A673 (cell line): ENCODE results near the gene PRKCH. TPM values are rescaled to one million over a fixed set of nuclear protein-coding genes. Genes with fewer than 3 reads are reported as not detected.

ENCODE experiments used
- BruUV-seq: library from RNA; stranded (reverse); fragments of 400-500 nt; replicated peaks from 2 replicates; lab custom pipeline; 2021; lab: Mats Ljungman, UMichigan
- CTCF ChIA-PET: fragments of 300-600 bp; sonication (Branson Sonifier 250); formaldehyde crosslinking; loops from one replicate; lab custom pipeline; 2022; ENCODE audit warnings: antibody characterized with exemption; lab: Charles Lee
- POLR2A ChIA-PET: fragments of 300-600 bp; sonication (Branson Sonifier 250); formaldehyde crosslinking; loops from one replicate; lab custom pipeline; 2022; ENCODE audit warnings: antibody characterized with exemption; ENCODE audit not compliant: low non-redundant PET; lab: Charles Lee
- DNase-seq: peaks from one replicate; pipeline ENCODE4 v3.0.0-alpha.2; 2015; ENCODE audit warnings: low spot score
- H3K27ac ChIP-seq: fragments of 200-600 bp; sonication (generic); 2 replicates; pipeline ENCODE4 v1.5.1; 2016; ENCODE audit warnings: mixed run types, low read depth, mild to moderate bottlenecking, mixed read lengths, antibody characterized with exemption, low read length; ENCODE audit not compliant: poor library complexity, severe bottlenecking
- H3K27me3 ChIP-seq: fragments of 200-600 bp; sonication (generic); replicated peaks from 2 replicates; pipeline ENCODE4 v1.6.1; 2017; ENCODE audit warnings: mixed run types, low read depth, mild to moderate bottlenecking, mixed read lengths, antibody characterized with exemption, low read length; ENCODE audit not compliant: insufficient read depth, poor library complexity
- H3K36me3 ChIP-seq: fragments of 200-600 bp; sonication (generic); 2 replicates; pipeline ENCODE4 v1.6.1; 2016; ENCODE audit warnings: mixed run types, mild to moderate bottlenecking, mixed read lengths, antibody characterized with exemption, low read length; ENCODE audit not compliant: insufficient read depth, poor library complexity, severe bottlenecking
- H3K4me1 ChIP-seq: fragments of 200-600 bp; sonication (generic); 2 replicates; pipeline ENCODE4 v1.6.1; 2017; ENCODE audit warnings: mixed run types, mild to moderate bottlenecking, mixed read lengths, antibody characterized with exemption, low read length; ENCODE audit not compliant: insufficient read depth, poor library complexity, severe bottlenecking
- H3K4me3 ChIP-seq: fragments of 200-600 bp; sonication (generic); 2 replicates; pipeline ENCODE4 v1.5.1; 2016; ENCODE audit warnings: low read depth, mixed run types, mild to moderate bottlenecking, mixed read lengths, low read length; ENCODE audit not compliant: poor library complexity, severe bottlenecking
- H3K9me3 ChIP-seq: fragments of 200-600 bp; sonication (generic); 2 replicates; pipeline ENCODE4 v1.6.1; 2016; ENCODE audit warnings: mixed run types, low read depth, mild to moderate bottlenecking, mixed read lengths, antibody characterized with exemption, low read length; ENCODE audit not compliant: poor library complexity, severe bottlenecking
- EZH2 ChIP-seq: fragments of 200-600 bp; sonication (generic); IDR thresholded peaks from 2 replicates; pipeline ENCODE4 v1.6.1; 2017; ENCODE audit warnings: borderline replicate concordance, low read depth, mild to moderate bottlenecking, mixed read lengths, antibody characterized with exemption, low read length; ENCODE audit not compliant: poor library complexity, severe bottlenecking
- intact Hi-C: fragments of 100-400 bp; cut with micrococcal nuclease; formaldehyde crosslinking; loops from one replicate; pipeline ENCODE4 v1.10.0; 2022; ENCODE audit not compliant: unreplicated experiment
- total RNA-seq: library from RNA; stranded (reverse); gene quantifications from 2 replicates; pipeline ENCODE4 v1.2.3, GENCODE V29; 2021
- TF ChIP-seq, protein P1 (sequence below): fragments of 300-800, 200-600 bp; sonication (generic); conservative IDR thresholded peaks from 2 replicates; pipeline ENCODE4 v1.5.1; 2017; ENCODE audit warnings: low read depth, mild to moderate bottlenecking, antibody characterized with exemption, low read length, moderate library complexity, mixed read lengths

PRKCH gene
- total RNA-seq, 1 experiment from 2014 or later = 1.8 TPM

DNA sequence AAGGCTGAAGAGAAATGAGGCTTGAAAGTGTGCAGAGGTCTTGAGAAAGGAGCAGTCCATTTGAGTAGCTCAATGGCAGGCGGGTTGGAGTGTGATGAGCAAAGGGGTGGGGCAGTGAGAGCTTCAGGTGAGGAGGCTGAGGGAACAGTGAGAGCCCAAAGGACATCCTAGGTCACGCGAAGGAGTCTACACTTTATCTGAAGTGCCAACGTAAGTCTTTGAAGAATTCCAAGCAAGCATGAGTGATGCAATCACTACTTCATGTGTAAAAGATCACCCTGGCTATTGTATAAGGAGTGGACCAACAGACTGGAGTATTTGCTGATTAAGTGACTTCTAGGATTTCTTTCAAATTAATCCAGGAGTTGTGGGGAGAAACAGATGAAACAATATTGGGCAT is 214.1 kb downstream of the PRKCH start:
- H3K36me3 ChIP-seq = no peaks in the 10 kb centered on the region
- no peak for DNase-seq
- no peaks in the 10 kb centered on the region for H3K27me3 ChIP-seq
- POLR2A ChIA-PET = no interaction called here
- peaks cover 9% of the 10 kb centered on the region for H3K4me1 ChIP-seq
- no peak overlapping the region for H3K4me3 ChIP-seq
- TF ChIP-seq EZH2 = no peak
- TF ChIP-seq, protein P1, sequence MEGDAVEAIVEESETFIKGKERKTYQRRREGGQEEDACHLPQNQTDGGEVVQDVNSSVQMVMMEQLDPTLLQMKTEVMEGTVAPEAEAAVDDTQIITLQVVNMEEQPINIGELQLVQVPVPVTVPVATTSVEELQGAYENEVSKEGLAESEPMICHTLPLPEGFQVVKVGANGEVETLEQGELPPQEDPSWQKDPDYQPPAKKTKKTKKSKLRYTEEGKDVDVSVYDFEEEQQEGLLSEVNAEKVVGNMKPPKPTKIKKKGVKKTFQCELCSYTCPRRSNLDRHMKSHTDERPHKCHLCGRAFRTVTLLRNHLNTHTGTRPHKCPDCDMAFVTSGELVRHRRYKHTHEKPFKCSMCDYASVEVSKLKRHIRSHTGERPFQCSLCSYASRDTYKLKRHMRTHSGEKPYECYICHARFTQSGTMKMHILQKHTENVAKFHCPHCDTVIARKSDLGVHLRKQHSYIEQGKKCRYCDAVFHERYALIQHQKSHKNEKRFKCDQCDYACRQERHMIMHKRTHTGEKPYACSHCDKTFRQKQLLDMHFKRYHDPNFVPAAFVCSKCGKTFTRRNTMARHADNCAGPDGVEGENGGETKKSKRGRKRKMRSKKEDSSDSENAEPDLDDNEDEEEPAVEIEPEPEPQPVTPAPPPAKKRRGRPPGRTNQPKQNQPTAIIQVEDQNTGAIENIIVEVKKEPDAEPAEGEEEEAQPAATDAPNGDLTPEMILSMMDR = no peak
- no TSS peak for BruUV-seq
- intact Hi-C loops = no loop called here
- CTCF ChIA-PET = no interaction called here
- H3K9me3 ChIP-seq = no peaks in the 10 kb centered on the region
- no peak overlapping the region for H3K27ac ChIP-seq

DNA sequence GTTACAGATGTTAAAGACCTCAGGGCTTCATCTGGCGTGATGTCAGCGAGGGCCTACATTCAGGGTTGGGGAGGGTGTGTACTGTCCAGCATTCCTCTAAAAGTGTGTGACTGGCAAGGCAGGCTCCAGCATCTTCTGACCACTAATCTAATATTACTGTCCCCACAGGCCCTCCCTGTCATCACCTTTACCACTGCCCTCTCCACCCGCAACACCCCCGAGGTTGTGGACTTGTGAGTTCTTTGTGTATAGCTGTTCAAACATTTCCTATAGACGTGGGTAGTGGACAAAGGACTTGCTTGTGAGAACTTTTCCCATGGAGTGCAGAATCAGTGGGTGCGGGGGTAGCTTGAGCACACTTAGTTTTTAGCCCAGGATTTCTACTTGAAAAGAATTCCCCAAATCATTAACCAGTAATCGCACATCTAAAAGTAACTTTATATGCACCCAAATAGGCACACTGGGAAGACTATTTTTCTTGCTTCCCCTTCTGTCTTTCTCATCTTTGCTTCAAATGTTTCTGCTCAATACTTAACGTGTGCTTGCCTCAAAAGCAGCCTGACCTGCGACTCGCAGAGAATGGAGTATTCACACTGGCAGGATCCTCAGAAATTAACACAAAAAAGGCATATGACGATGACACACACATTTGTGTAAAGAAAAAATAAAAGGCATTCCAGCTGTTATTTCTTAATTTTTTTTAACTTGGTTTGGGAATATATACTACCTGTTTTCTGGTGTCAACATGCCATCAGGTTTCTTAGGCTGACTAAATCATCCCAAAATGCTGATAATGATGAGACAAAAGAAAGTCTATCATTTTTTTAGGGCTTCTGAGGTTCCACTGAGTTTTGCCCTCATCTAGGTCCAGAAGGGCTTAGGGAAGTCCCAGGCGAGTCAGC is 215.5 kb downstream of the PRKCH start:
- BruUV-seq = no TSS peak
- Histone ChIP-seq H3K36me3 (no peaks in the 10 kb centered on the region), H3K27me3 (no peaks in the 10 kb centered on the region), H3K4me1 (peaks cover 9% of the 10 kb centered on the region), H3K9me3 (no peaks in the 10 kb centered on the region), H3K4me3 (no peak overlapping the region), H3K27ac (no peak overlapping the region)
- intact Hi-C loops = no loop called here
- DNase-seq = no peak
- ChIA-PET POLR2A (no interaction called here), CTCF (no interaction called here)
- TF ChIP-seq, protein P1 = no peak
- no peak for TF ChIP-seq EZH2

GRCh38 chr14:61537563-61538463 is 216.4 kb downstream of the PRKCH start:
- POLR2A ChIA-PET = no interaction called here
- CTCF ChIA-PET = no interaction called here
- BruUV-seq = no TSS peak

More at GRCh38 chr14:61537563-61538463, 216.4 kb downstream of the PRKCH start:
- Histone ChIP-seq H3K27ac (no peak overlapping the region), H3K9me3 (no peaks in the 10 kb centered on the region), H3K36me3 (no peaks in the 10 kb centered on the region), H3K4me3 (no peak overlapping the region), H3K4me1 (peaks cover 9% of the 10 kb centered on the region), H3K27me3 (no peaks in the 10 kb centered on the region)
- intact Hi-C loops = no loop called here
- no peak for DNase-seq
- TF ChIP-seq EZH2 = no peak
- TF ChIP-seq, protein P1 = no peak
